NCI-H2227 (cell line): Measurements from ENCODE around the gene LDLRAD4.

ENCODE experiments used
- DNase-seq: peaks from one replicate; lab custom pipeline; 2025; ENCODE audit not compliant: unreplicated experiment; lab: John Stamatoyannopoulos, UW

The LDLRAD4 gene

GRCh38 chr18:13227910-13228309 lies 9.3 kb downstream of the LDLRAD4 start:
- DNase-seq = no peak

GRCh38 chr18:13229001-13229671 lies 10.6 kb downstream of the LDLRAD4 start:
- no peak for DNase-seq

GRCh38 chr18:13231151-13231550 lies 12.6 kb downstream of the LDLRAD4 start:
- no peak for DNase-seq

- no peak for DNase-seq
These were observed 13.7 kb downstream of the LDLRAD4 start for GRCh38 chr18:13232086-13232917.

- no peak for DNase-seq
These were observed 14.6 kb downstream of the LDLRAD4 start for GRCh38 chr18:13232971-13233786.

GRCh38 chr18:13233787-13234783 lies 15.5 kb downstream of the LDLRAD4 start:
- no peak for DNase-seq

- DNase-seq = no peak
These were observed 16.9 kb downstream of the LDLRAD4 start for GRCh38 chr18:13235421-13235831.

GRCh38 chr18:13235981-13236380 lies 17.4 kb downstream of the LDLRAD4 start:
- DNase-seq = no peak

GRCh38 chr18:13236411-13236810 lies 17.9 kb downstream of the LDLRAD4 start:
- DNase-seq = no peak

- no peak for DNase-seq
These were observed 18.5 kb downstream of the LDLRAD4 start for GRCh38 chr18:13237073-13237472.

- DNase-seq = no peak
These were observed 19.1 kb downstream of the LDLRAD4 start for GRCh38 chr18:13237641-13238040.

- DNase-seq = no peak
These were observed 20.8 kb downstream of the LDLRAD4 start for GRCh38 chr18:13239171-13239956.

GRCh38 chr18:13240060-13240725 lies 21.6 kb downstream of the LDLRAD4 start:
- no peak for DNase-seq

- DNase-seq = no peak
These were observed 22.7 kb downstream of the LDLRAD4 start for GRCh38 chr18:13241083-13241892.

GRCh38 chr18:13241893-13242175 lies 23.3 kb downstream of the LDLRAD4 start:
- DNase-seq = no peak

GRCh38 chr18:13242797-13243196 lies 24.2 kb downstream of the LDLRAD4 start:
- DNase-seq = no peak

GRCh38 chr18:13243363-13243762 lies 24.8 kb downstream of the LDLRAD4 start:
- DNase-seq = no peak

- no peak for DNase-seq
These were observed 25.6 kb downstream of the LDLRAD4 start for GRCh38 chr18:13244135-13244534.
